Renal cortical epithelial cell (primary cell): ENCODE measurements around the gene FKBP1C. TPM values are rescaled to one million over a fixed set of nuclear protein-coding genes. Genes with fewer than 3 reads are reported as not detected.
"Not testable (repeated sequence)": the region's sequence is repeated elsewhere in the genome, so short reads cannot be mapped to it uniquely, and the experiment has no call there.

Source experiments
- DNase-seq: peaks from one replicate; pipeline ENCODE4 v3.0.0-alpha.2; 2011; ENCODE audit warnings: low read depth
- total RNA-seq: library from RNA; depleted of rRNA; stranded (reverse); fragments of >200 nt; gene quantifications from 2 replicates; pipeline ENCODE4 v1.2.3, GENCODE V29; 2014

The FKBP1C gene
- total RNA-seq = 0.10 and 0.17 TPM in 2 replicates

DNA sequence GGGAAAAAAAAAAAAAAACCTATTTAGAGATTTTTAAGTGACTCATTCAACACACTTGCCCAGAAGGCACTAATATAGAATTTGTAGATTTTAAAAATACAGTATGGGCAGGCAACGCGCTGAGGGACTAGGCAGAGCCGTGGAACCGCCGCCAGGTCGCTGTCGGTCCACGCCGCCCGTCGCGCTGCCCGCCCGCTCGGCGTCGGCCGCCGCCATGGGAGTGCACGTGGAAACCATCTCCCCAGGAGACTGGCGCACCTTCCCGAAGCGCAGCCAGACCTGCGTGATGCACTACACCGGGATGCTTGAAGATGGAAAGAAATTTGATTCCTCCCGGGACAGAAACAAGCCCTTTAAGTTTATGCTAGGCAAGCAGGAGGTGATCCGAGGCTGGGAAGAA, at the start of gene FKBP1C:
Gene FKBP1C, plus strand, starts transcription at position 127 of the 400 bp plus-strand sequence.
- not testable (repeated sequence) for DNase-seq

DNA sequence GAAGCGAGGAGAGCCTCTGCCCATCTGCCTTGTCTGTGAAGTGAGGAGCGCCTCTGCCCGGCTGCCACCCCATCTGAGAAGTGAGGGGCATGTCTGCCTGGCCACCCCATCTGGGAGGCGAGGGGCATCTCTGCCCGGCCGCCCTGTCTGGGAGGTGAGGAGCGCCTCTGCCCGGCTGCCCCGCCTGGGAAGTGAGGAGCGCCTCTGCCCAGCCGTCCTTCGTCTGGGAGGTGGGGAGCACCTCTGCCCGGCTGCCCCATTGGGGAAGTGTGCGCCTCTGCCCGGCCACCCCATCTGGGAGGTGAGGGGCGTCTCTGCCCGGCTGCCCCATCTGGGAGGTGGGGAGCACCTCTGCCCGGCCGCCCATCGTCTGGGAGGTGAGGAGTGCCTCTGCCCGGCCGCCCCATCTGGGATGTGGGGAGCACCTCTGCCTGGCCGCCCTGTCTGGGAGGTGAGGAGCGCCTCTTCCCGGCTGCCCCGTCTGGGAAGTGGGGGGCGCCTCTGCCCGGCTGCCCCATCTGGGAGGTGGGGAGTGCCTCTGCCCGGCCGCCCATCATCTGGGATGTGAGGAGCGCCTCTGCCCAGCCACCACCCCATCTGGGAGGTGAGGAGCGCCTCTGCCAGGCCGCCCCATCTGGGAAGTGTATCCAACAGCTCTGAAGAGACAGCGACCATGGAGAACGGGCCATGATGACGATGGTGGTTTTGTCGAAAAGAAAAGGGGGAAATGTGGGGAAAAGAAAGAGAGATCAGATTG, 47.0 kb upstream of the FKBP1C start:
- not testable (repeated sequence) for DNase-seq

DNA sequence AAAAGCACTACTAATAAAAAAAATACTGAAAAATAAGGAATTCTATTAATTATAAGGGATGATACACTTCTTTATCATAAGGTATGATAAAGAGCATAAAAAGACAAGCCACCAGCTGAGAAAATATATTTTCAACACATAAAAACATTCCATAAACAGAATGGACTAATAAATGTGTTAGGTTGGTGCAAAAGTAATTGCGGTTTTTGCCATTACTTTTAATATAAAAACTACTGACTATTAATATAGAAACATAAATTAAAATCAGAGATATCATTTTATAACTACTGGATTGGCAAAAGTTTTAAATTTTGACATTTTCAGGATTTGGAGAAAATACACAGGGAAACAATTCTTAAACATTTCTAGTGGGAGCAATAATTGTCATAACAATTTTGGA, 37.1 kb upstream of the FKBP1C start:
- no peak for DNase-seq

GRCh38 chr6:63176181-63176580, 35.1 kb upstream of the FKBP1C start:
- no peak for DNase-seq

DNA sequence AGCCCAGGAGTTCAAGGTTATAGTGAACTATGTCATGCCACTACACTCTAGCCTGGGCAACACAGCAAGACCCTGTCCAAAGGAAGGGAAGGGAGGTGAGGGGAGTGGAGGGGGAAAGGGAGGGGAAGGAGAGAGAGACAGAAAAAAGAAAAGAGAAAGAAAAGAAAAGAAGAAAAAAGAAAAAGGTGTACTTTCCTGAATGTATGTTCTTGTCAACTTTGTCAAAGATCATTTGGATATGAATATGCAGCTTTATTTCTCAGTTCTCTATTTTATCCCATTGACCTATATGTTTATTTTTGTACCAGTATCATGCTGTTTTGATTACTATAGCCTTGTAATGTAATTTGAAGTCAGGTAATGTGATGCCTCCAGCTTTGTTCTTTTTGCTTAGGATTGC, 30.9 kb upstream of the FKBP1C start:
- DNase-seq = no peak

DNA sequence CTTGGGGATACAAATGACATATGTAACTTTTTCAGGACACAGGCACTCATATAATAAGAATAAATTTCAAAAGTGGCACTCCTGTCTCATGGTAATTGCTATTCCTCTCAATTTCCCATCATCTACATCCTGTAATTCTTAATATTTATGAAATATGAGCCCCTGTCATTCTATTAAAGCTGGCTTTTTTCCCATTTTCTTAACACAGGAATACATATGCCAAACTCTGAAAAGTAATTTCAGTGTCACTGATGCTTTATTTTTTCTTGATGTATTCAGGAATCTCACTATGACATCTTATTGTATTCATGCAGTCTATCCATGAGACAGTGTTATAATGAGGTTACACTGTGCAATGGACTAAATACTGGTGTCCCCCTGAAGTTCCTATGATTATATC, 24.3 kb upstream of the FKBP1C start:
- no peak for DNase-seq

GRCh38 chr6:63188828-63189227, 22.4 kb upstream of the FKBP1C start:
- DNase-seq = no peak

GRCh38 chr6:63193324-63193723, 17.9 kb upstream of the FKBP1C start:
- no peak for DNase-seq

GRCh38 chr6:63197741-63198140, 13.5 kb upstream of the FKBP1C start:
- DNase-seq = no peak

DNA sequence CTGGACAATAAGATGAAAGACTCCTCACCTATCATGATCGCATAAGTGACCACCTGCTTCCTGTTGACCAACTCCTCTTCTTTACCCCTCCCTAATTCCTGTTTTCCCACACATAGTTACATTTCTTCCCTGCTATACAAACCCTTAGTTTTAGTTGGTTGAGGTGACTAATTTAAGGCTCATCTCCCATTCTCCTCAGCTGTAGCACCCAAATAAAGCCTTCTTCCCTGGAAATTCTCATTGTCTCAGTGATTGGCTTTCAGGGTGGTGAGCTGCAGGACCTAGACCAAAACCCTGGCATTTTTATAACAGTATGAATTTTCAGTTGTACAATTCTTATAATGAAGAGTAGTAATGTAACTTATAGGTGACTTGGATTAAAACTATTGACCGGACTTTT, 2.1 kb downstream of the FKBP1C start:
- DNase-seq = no peak

GRCh38 chr6:63214816-63215215, 3.5 kb downstream of the FKBP1C start:
- DNase-seq = no peak

- no peak for DNase-seq
These were observed 12.9 kb downstream of the FKBP1C start for GRCh38 chr6:63224179-63224578.

DNA sequence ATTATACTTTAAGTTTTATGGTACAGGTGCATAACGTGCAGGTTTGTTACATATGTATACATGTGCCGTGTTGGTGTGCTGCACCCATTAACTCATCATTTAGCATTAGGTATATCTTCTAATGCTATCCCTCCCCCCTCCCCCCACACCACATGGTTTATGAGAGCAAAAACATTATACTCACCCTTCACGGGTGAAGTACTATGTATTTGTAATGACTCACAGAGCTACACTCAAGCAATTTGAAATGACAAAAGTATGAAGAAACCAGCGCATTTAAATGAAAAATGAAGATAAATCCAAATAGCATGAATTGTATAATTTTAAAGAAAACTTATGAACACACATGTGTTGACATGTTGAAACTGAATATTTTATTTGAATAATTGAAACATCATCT, 14.7 kb downstream of the FKBP1C start:
- DNase-seq = peak; percentile 40

GRCh38 chr6:63227928-63228894, 16.9 kb downstream of the FKBP1C start:
- DNase-seq = not testable (repeated sequence)

DNA sequence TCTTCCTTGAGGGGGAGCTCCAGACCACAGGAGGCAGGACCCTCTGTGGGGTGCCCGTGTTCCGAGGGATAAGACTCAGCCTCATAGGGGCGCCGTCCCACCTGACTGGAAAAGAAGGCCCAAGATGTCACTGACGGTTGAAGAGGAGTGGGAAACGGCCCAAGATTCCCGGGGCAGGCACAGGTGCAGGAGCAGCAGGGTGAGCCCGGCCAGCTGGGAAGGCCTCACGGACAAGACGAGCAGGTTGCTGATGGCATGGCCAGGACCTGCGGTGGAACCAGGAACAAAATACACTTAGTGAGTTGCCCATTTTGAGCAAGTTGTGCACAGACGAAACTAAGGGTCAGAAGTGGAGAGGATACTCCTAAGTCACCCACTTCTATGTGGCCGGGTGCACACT, 18.8 kb downstream of the FKBP1C start:
- DNase-seq = not testable (repeated sequence)

DNA sequence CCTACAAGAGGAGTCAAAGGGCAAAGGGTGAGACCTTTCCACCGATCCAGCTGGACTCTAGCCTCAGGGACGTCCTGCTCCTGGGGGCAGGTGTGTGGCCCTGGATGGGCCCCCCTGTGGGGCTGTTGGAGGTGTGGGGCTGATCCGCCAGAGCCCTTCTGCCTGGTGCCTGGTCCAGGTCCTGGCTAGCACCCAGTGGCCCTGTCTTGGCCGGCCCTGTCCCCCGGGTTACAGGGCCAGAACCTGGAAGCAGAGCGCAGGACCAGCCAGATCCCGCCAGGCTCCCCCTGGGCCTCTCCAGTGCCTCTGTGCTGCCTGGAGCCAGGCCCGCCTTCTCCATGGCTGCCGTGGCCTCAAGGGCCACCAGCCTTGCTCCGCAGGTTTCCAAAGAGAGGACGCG, 19.2 kb downstream of the FKBP1C start:
- not testable (repeated sequence) for DNase-seq

DNA sequence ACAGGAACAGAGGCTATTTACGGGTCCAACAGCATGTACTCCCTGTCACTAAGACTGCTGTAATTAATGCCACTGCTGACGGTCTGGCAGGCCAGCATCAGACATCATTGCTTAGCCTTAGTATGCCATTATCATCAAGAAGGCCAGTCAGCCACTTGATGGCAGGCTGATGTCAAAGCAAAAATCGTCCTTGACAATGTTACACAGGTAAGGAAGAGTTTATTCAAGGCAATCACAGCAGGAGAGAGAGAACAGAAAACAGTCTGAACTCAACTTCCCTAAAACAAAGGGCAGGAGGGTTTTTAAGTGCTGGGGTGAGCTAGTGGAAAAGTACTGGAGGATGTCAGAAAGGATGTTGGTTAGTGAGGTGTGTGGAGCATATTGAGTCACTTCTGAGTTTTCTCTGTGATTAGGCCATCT, 25.1 kb downstream of the FKBP1C start:
- DNase-seq = peak; percentile 6

- no peak for DNase-seq
These were observed 34.2 kb downstream of the FKBP1C start for GRCh38 chr6:63245420-63245819.

DNA sequence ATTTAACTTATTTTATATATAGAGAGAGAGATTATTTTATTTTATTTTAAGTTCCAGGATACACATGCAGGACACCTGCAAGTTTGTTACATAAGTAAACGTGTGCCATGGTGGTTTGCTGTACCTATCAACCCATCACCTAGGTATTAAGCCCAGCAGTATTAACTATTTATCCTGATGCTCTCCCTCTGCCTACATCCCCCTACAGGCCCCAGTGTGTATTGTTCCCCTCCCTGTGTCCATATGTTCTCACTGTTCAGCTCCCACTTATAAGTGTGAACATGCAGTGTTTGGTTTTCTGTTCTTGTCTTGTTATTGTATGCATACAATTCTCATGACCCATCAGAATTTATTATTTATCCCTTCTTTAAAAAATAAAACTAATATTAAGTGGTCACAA, 34.6 kb downstream of the FKBP1C start:
- DNase-seq = no peak

DNA sequence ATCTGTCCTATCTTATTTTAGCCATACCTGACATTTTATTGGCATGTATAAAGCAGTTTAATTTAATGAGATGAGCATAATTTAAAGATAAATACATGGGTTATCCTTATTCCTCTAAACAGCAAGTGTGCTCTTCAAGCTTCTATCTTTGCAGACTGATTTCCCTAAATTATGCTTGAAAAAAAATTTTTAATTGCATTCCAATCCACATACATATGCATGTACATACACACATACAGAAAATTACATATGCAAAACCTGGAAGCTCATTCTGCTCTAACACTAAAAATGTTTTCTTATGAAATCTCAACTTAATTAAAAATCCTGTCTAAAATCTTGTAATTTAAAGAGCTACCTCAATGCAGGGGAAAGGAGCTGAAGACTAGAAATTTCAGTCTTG, 35.3 kb downstream of the FKBP1C start:
- DNase-seq = no peak

- DNase-seq = no peak
These were observed 38.7 kb downstream of the FKBP1C start for GRCh38 chr6:63249875-63250482.

DNA sequence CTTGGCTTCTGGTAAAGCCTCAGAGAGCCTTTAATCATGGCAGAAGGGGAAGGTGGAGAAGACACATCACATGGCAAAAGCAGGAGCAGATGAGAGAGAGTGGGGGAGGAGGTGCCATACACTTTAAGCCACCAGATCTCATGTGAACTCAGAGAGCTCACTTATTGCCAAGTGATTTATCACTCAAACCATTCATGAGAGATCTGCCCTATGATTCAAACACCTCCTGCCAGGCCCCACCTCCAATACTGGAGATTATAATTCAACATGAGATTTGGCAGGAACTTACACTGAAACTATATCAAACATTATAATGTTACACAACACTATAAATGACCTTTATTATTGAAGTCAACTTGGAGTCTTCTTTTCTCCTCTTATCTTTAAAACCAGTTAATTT, 47.9 kb downstream of the FKBP1C start:
- no peak for DNase-seq
